Fibroblast of lung (primary cell): ENCODE data around the gene MYH3.

Source experiments
- EZH2 ChIP-seq: IDR thresholded peaks from 2 replicates; pipeline ENCODE4 v1.5.1; 2012; ENCODE audit warnings: low read length, control low read depth, mild to moderate bottlenecking; ENCODE audit errors: missing control alignments
- TF ChIP-seq, protein P1 (sequence below), 2 donors: IDR thresholded peaks in 1 of 2; conservative IDR thresholded peaks in 1 of 2; 1 replicate in 1 of 2; 2 replicates in 1 of 2; pipeline ENCODE4 v1.5.1; 2011 to 2012; ENCODE audit warnings: low read length in 2 of 2, control low read depth in 1 of 2, inconsistent platforms in 1 of 2, low read depth in 1 of 2, mild to moderate bottlenecking in 1 of 2

DNA sequence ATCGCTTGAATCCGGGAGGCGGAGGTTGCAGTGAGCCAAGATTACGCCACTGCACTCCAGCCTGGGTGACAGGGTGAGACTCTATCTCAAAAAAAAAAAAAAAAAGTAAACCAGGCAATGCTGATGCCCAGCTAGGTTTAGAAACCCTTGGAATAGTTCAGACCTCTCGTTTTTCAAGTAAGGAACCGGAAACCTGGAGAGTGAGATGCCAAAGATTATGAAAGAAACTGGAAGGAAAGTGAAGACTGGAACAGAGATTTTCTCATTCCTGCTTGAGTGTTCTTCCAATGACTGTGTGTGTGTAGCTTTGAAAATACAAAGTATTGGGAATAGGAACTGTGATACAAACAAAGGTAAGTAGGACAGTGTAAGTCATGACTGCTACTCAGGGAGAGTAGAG lies 35.7 kb downstream of the MYH3 start:
- TF ChIP-seq, protein P1, sequence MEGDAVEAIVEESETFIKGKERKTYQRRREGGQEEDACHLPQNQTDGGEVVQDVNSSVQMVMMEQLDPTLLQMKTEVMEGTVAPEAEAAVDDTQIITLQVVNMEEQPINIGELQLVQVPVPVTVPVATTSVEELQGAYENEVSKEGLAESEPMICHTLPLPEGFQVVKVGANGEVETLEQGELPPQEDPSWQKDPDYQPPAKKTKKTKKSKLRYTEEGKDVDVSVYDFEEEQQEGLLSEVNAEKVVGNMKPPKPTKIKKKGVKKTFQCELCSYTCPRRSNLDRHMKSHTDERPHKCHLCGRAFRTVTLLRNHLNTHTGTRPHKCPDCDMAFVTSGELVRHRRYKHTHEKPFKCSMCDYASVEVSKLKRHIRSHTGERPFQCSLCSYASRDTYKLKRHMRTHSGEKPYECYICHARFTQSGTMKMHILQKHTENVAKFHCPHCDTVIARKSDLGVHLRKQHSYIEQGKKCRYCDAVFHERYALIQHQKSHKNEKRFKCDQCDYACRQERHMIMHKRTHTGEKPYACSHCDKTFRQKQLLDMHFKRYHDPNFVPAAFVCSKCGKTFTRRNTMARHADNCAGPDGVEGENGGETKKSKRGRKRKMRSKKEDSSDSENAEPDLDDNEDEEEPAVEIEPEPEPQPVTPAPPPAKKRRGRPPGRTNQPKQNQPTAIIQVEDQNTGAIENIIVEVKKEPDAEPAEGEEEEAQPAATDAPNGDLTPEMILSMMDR (conservative IDR thresholded peaks at IDR 0.05 in 1 of 2, IDR thresholded peaks at IDR 0.05 in 1 of 2; ENCODE audit: low read depth in 1 of 2, low read length in 2 of 2) = no peak
- TF ChIP-seq EZH2 = no peak
